Renal cortex interstitium (tissue), 11 donors: ENCODE data around the gene RGSL1. TPM values are rescaled to one million over a fixed set of nuclear protein-coding genes. Genes with fewer than 3 reads are reported as not detected.
"Not testable (repeated sequence)": the region's sequence is repeated elsewhere in the genome, so short reads cannot be mapped to it uniquely, and the experiment has no call there.

ENCODE experiments used
- DNase-seq, 11 donors: peaks; one replicate each; pipeline ENCODE4 v3.0.0-alpha.2; 2013; ENCODE audit warnings: low read depth in 9 of 11, low spot score in 4 of 11; ENCODE audit errors: extremely low read depth in 1 of 11
- polyA plus RNA-seq, 3 donors: library from polyadenylated mRNA; unstranded; fragments of 120-200 nt; gene quantifications; one replicate each; pipeline ENCODE4 v1.2.1, GENCODE V29; 2013; ENCODE audit not compliant: insufficient read length in 3 of 3

RGSL1 gene
- polyA plus RNA-seq, 3 donors, result not detected

DNA sequence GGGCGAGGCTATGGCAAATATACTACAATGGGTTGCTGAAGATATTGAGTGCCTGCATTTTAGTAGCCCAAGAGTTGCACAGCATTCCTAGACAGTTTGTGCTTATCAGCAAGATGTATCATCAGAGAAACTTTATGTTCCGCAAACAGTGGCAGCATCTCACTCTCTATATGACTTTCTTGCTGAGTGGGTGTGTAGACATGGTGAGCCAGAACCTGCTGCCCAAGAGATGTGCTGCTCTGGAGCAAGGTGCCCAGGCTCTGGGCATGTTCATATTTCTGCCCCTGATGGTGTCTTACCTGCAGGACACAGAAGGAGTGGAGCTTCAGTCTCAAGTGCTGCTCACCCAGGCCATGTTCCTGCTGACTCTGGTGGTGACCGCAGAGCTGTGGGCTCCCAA lies 8.2 kb upstream of the RGSL1 start:
- DNase-seq, result no peak

DNA sequence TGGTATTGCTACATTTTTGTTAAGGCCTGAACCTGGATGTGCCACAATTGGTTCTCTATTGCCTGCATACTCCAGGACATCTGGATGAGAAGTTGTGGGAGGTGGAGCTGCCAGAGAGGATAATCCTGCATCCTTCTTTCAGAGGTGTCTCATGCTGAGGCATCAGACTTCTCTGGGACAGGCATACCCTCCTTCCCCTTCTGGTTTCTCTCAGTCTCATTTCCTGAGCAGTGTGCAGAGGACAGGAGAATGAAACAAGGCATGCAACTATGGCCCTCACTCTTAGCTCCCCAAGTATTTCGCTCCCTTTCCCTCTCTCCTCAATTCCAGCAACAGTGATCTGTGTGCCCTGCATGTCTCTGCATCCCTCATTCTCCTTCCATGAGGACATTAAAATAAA lies 7.6 kb upstream of the RGSL1 start:
- DNase-seq, result no peak

DNA sequence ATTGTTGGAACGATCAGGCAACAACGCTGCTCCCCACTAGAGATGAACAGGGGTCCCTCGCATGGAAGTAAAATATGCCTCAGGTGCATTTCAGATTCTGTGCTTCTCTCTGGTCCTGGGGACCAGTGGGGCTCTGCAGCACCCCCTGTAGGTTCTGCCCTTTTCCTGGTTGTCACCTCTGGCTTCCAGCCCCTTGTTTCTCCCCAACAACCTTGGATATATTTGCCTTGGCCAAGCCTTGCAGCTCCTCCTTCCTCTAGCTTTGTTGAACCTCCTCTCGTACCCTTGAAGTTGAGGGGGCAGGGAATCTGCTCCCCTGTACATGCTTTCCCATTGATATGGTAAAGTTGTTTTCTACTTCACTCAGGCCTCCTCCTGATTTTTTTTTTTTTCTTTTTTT lies 5.4 kb upstream of the RGSL1 start:
- no peak for DNase-seq

DNA sequence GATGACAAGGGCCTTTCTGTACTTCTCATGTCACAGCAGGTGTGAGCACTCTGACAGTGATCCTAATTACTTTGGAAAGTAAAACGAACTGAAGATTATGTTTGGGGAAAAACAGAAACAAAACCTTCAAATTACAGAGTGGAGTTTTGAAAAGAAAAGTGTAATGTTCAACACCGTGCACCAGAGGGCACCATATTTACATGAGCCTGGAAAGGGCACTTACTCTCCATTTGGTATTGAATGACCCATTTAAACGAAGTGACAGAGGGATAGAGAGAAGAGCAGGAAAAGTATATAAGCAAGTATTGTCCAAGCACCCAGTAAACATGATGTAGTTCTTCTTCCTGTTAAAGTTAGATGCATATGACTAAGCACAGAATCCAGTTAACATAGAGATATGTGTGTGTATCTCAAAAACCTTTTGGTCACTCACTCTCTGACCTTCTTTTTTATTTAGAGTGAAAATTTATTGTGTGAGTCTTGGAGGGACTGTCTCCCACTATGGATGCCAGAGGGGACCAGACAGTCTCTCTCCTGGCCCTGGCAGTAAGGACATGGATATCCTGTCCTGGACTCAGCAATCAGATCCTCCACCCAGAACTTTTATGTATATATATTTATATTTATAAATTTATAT lies 3.8 kb upstream of the RGSL1 start:
- peak in 4 of 11 donors; percentile 1 to 6 (median 1) for DNase-seq

DNA sequence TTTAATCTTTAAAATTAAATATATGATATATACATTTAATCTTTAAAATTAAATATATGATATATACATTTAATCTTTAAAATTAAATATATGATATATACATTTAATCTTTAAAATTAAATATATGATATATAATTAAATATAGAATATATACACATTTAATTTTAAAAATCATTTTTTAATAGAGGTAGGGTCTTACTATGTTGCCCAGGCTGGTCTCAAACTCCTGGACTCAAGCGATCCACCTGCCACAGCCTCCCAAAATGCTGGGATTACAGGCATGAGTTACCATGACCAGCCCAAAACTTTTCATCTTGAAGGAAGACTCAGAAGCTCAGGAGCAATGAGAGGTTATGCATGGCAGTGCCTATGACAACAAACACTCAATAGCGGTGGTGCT lies 2.8 kb upstream of the RGSL1 start:
- DNase-seq, result not testable (repeated sequence)

DNA sequence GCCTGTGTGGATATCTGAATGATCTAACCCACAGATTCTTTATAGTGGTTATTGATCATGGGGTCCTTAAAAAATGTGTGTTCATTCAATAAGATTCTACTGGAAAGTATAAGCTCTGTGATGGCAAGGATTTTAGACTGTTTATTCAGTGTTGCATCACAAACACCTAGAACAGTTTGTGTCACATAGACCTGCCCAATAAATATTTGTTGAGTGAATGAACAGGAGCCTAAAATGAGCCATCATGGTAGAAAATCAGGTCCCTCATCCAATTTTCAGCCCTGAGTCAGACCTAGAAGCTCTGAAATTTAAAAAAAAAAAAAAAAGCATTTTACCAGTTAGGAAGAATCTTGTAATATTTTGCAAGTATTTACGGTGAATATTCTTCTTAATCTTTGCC lies 2.3 kb upstream of the RGSL1 start:
- DNase-seq, result no peak

DNA sequence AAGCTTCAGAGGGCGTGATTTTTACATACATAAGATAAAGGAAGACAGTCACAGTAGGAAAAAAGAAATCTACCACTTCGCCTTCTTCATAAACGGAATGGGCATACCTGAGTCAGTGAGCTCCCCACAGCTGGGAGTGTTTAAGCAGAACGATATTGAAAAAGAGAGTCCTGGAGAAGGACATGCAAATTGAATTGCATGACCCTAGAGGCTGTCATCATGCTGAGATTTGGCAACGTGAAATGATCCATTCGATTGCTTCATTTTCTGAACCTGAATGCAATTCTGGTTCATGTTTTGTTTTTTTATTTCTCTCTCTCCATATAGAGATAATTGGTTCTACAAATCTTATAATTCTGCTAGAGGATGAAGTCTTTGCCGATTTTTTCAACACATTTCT lies 3.7 kb downstream of the RGSL1 start:
- no peak for DNase-seq

DNA sequence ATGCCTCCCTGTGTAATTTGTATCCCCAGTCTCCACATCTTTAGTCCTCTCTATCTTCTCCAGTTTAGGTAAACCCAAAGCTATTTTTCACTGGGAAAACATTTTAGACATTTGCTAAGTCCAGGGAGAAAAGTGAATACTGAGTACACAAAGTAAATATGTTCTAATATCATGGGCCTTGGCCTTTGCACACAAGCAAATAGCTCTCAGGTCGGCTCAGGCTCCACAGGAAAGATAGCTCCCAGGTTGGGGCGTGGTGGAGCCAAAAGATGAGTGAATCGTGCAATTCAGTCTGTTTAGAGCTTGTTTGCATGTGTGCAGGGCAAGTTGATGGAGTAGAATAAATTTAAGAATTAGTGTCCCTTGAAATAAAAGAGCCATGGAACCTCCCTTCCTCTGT lies 7.9 kb downstream of the RGSL1 start:
- no peak for DNase-seq

DNA sequence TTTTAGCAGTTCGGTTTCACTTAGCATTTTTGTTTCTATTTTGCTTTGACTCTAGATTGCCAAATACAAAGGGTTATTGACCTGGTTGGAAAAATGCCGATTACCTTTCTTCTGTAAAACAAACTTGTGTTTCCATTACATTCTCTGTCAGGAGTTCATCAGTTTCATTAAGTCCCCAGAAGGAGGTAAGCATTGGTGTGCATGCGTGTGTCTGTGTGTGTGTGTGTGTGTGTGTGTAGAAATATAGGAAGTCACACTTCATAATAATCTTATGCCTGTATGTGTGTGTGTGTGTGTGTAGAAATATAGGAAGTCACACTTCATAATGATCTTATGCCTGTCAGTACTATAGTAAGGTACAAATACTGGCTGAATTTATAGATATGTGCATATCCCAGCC lies 10.0 kb downstream of the RGSL1 start:
- no peak for DNase-seq

DNA sequence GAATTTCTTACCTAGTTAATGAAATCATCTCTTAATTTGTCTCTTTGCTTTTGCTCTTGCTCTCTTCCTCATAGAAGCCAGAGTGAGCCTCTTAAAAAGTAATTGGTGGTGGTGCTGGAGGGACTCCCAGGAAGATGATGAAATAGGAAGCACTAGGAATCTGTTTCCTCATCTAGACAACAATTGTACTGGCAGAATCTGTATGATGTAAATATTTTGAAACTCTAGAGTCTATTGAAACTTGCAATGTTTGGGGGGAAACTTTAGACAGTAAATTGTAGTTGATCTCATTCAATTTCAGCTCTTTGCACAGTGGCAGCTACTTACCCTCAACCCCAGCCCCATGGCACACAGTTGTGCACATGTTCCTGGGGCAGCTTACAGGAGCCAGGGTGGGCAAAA lies 10.6 kb downstream of the RGSL1 start:
- no peak for DNase-seq

DNA sequence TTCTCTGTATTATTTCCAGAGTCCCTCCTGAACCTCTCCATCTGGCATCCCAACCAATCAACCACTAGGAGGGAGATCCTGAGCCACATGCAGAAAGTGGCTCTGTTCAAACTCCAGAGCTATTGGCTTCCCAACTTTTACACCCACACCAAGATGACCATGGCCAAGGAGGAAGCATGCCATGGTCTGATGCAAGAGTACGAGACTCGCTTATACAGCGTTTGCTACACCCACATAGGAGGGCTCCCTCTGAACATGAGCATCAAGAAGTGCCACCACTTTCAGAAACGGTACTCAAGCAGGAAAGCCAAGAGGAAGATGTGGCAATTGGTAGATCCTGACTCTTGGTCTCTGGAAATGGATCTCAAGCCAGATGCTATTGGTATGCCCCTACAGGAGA lies 23.6 kb downstream of the RGSL1 start:
- no peak for DNase-seq

DNA sequence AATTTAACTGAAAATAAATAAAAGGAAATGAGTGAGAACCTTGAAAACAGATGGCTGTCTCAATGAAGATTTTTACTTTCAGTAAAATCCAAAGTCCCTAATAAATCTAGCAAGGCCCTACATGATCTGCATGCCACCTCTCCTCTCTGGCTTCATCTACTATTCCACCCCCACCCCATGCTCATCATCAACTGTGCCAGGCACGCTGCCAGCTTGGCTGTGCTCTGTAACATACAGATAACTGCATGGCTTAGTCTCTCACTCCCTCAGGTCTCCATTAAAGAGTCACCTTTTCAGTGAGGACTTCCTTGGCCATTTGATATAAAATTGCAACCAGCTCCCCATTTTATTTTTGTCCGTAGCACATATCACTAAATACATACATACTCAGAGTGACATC lies 26.7 kb downstream of the RGSL1 start:
- DNase-seq, result no peak

DNA sequence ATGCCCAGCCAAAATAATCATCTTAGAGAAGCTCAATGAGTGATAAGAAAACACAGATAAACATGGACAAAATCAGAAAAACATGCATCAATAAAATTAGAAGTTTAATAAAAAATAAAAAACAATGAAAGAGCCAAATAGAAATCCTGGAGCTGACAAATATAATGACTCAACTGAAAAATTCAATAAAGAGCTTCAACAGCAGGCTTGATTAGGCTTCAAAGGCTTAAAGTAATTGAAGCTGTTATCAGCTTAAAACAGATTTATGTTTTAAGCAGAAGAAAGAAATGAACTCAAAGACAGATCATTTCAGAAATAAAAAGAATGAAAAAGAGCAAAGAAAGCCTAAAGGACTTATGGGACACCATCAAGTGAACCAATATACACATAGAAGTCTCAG lies 28.3 kb downstream of the RGSL1 start:
- DNase-seq, result no peak

DNA sequence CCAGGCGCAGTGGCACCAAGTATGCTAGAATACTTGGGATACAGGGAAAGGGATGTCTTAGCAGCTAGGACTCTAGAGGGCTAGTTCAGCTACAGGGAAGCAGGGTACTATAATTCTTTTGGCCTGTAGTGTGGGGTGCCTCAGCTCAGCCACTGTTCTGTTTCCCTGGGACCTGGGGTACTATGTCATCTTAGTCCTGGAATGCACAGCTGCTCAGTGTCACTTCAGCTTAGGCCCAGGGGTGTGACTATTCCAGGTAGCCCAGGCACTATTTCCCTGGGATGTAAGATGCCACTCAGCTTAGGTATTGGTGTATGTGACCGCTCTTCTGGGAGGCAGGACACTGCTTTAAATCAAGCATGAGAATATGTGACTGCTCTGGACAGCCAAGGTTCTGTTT lies 34.1 kb downstream of the RGSL1 start:
- DNase-seq, result no peak

DNA sequence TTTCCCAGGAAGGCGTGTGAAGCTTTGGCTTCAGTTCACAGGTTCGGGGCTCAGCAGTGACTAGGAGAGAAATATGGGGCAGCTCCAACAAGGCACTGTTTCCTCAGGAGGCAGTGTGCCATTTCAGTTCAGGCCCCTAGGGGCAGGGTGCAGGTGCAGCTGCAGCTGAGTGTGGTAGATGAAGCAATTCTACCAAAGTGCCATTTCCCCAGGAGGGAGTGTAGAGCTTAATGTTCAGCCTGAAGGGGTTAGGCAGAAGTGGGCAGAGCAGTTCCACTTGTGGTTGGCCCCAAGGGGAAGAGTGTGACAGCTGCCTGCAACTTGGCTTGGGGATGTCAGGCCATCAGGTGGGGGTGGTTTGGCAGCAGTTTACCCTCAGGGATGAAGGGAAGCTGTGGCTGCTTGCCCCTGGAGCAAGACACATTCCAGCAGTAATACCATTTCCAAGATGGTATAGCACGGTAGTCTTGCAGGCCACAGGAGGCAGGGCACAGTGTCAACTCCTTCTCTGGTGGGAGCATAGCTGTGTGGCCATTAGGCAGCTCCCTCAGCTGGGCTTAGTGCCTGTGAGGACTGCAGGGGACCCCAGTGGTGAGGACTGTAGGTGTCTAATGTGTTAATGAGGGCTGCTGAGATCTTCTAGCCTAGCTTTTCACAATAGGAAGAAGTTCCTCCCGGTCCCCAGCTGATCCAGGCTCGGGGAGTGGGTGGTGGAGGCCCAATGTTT lies 34.7 kb downstream of the RGSL1 start:
- no peak for DNase-seq

DNA sequence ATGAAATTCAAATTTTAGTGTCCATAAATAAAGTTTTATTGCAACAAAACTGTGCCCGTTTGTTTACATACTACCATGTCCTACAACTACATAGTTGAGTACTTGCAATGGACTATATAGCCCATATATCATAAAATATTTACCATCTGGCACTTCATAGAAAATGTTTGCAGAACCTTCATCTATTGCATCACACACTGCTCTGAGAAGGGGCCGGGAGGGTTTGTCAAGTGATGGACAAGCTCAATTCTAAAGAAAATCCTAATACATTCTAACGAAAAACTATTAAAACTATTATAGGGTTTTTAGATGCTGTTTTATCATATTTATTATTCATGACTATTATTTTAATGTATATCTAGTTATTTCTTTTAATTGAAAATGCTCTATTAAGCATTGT lies 35.9 kb downstream of the RGSL1 start:
- DNase-seq, result no peak

DNA sequence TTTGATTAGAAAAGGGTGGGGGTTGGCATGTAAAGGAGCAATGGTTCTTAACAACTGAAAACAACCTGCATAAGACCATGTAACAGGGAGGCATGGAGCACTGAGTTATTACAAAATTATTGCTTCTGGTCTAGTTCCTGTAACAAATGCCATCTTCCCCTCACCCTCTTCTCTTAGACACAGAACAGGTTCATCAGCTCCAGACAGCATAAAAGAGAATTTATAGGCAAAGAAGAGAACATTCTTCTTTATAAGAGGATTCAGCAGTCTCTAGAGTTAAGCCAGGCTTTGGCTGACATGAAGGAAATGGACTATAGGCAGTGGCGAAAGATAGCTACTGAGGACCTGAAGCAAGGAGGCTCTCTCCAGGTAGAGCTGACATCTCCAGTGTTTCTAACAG lies 38.9 kb downstream of the RGSL1 start:
- no peak for DNase-seq

DNA sequence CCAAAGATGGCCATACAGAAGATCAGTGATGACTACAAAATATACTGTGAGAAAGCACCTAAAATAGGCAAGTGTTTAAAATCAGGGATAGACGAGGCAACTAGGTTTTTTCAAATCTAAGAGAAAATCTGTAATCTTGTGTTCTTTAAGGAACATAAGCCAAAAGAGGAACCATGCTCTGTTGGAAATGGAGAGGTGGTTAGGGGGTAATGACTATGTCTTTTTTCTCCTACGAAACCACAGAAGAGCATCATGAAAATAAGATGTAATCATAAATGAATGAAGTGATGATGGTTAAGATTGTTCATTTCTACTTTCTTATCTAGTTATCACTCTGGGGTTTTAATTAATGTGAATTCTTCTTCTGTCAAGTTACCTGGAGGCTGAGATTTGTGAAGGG lies 43.1 kb downstream of the RGSL1 start:
- DNase-seq, result no peak

DNA sequence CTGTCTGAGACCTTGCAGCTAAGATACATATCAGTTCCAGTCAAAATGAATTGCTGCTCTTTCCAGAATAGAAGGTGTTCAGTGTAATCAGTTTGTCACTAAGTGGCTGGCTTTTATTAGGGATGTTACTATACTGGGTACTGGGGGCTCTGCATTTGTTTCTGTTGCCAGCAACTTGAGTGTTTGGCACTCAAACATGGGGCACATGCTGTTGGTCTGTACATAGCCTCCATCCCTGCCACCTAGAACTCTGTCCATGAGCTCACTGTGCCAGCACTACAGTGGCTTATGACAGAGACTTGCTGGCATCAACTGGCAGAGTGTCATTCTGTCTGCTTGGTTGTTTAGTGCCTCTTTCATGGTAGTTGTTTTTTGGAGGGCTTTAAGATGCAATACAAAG lies 45.1 kb downstream of the RGSL1 start:
- no peak for DNase-seq

DNA sequence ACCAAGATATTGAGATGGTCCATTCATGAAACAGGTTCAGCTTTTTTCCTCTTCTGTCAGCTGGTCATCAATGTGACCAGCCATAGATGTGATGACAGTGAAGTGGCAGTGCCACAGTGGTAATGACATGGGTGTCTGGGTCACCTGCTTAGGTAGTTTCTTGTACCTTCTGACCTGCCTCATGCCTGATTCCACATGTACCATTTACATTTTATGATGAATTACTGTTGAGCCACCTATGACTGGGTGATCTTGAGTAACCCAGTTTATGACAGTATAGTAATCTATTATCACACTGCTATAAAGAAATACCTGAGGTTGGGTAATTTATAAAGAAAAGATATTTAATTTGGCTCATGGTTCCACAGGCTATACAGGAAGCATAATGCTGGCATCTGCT lies 45.7 kb downstream of the RGSL1 start:
- no peak for DNase-seq

DNA sequence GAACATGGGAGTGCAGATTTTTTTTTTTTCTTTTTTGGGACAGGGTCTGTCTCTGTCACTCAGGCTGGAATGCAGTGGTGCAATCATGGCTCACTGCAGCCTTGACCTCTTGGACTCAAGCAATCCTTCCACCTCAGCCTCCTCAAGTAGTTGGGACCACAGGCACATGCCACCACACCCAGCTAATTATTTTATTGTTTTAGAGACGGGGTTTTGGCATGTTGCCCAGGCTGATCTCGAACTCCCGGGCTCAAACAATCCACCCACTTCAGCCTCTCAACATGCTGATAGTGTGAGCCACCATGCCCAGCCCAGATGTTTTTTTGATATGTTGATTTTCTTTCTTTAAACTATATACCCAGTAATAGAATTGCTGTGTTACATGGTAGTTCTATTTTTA lies 57.7 kb downstream of the RGSL1 start:
- no peak for DNase-seq
